Fibroblast of villous mesenchyme (primary cell): ENCODE measurements around the gene LOXL4. TPM values are rescaled to one million over a fixed set of nuclear protein-coding genes. Genes with fewer than 3 reads are reported as not detected.

ENCODE experiments used
- DNase-seq: peaks from one replicate; pipeline ENCODE4 v3.0.0-alpha.2; 2010; ENCODE audit warnings: low read depth
- H3K4me3 ChIP-seq: 2 replicates; pipeline ENCODE4 v1.5.1; 2011; ENCODE audit warnings: low read depth, mild to moderate bottlenecking, low read length
- total RNA-seq: library from RNA; depleted of rRNA; stranded (reverse); fragments of >200 nt; gene quantifications from 2 replicates; pipeline ENCODE4 v1.2.3, GENCODE V29; 2012
- TF ChIP-seq, protein P1 (sequence below): IDR thresholded peaks from 2 replicates; pipeline ENCODE4 v1.5.1; 2012; ENCODE audit warnings: low read depth, mild to moderate bottlenecking, low read length; ENCODE audit not compliant: insufficient read depth

LOXL4 gene
- total RNA-seq, 1 donor, result 67.8 TPM

DNA sequence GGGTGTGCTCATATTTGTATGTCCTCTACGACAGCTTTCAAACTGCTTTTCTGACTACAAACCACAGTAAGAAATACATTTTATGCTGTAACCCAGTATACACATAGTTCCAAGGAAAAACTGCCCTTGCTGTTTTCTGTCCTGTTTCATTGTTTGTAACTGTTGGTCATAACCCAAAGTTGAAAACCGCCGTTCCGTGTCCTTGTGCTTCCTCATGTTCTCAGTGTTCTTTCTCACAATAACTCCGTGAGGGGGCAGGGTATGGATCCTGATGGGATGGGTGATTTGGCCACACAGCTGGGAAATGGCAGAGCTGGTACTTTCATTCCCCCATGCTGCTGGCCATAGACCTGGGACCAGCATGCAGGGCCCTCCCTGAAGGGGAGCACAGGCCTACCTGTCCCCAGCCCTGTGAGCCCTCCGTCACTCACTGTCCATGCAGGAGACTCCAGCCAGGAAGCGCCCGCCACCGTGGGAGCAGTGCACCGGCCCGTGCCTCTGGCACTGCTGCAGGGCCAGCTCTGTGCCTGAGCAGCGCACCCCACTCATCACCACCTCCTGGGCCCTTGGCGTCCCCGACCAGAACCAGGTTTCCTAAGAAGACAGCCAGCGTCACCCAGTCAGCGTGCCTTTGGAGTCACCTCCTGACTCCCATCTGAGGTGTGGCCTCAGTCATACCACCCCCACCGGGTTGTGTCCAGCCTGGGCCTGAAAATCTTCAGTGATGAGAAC is 12.7 kb downstream of the LOXL4 start:
- TF ChIP-seq, protein P1, sequence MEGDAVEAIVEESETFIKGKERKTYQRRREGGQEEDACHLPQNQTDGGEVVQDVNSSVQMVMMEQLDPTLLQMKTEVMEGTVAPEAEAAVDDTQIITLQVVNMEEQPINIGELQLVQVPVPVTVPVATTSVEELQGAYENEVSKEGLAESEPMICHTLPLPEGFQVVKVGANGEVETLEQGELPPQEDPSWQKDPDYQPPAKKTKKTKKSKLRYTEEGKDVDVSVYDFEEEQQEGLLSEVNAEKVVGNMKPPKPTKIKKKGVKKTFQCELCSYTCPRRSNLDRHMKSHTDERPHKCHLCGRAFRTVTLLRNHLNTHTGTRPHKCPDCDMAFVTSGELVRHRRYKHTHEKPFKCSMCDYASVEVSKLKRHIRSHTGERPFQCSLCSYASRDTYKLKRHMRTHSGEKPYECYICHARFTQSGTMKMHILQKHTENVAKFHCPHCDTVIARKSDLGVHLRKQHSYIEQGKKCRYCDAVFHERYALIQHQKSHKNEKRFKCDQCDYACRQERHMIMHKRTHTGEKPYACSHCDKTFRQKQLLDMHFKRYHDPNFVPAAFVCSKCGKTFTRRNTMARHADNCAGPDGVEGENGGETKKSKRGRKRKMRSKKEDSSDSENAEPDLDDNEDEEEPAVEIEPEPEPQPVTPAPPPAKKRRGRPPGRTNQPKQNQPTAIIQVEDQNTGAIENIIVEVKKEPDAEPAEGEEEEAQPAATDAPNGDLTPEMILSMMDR, result no peak
- no peak for DNase-seq
- no peak overlapping the region for H3K4me3 ChIP-seq

DNA sequence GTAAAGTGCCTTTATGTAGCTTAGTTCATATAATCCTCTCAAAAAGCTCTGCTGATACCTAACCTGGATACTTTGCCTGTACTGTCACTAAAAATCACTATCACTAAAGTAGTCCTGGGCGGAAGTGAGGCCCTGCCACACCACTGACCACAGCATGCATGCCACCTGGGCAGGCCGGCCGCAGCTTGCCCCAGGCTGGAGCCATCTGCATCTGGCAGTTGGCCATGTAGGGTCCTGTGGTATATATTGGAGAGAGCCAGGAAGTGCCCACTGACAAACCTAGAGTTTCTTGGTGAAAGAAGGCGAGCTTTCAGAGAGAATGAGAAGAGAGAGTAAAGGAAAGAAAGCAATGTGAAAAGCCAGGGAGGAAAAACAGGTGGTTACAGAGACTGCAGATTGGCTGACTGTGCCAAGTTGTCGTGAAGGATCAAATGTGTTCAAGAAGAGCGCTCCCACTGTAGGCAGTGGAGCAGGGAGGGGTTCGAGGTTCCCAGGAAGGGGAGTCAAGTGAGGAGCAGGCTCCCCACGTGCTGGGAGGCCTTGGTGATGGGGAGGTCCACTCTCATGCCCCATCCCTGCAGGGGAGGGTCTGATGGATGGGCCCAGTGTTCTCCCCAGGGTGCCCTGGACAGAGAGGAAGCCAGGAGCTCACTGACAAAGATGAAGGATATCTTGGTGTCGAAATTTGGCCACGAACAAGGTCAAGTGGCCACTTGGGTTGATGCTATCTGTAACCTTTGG is 13.6 kb downstream of the LOXL4 start:
- TF ChIP-seq, protein P1, result no peak
- H3K4me3 ChIP-seq, result no peak overlapping the region
- no peak for DNase-seq

DNA sequence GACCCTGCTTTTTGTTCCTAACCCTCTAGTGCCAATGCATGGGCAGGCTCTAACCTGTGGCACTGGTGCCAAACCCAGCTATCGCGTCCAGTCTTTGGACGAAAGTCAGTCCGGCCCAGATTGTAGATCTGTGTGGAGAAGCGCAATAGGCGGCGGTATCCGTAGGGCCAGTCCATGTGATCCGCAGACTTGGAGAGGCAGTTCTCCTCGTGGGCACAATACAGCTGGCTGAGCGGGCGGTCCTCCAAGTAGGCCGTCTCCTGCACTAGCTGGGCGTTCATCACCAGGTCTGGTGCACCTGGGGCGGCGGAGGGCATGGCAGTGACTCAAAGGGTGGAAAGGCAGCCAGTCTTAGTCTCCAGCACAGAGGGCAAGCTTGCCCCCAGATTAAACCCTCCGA is 14.5 kb downstream of the LOXL4 start:
- TF ChIP-seq, protein P1, result no peak
- DNase-seq, result no peak
- no peak overlapping the region for H3K4me3 ChIP-seq

DNA sequence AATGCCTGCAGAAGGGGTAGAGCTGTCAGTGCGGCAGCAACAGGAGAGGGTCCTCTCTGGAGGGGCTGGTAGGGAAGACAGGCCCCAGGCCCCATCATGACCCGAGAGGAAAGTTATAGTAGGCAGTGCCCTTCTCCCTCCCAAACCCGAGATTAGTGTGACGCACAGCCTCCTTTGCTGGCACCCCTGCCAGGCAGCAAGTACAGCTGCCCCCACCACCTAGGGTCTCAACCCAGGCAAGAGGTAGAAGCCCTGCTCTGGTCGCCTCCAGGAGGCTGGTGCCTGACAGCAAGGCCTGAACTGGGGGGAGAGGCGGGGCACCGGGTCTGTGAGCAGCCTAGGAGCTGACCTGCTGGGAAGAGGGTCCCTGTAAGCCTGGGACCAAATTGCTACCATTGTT is 15.5 kb downstream of the LOXL4 start:
- TF ChIP-seq, protein P1, result no peak
- DNase-seq, result no peak
- H3K4me3 ChIP-seq, result no peak overlapping the region

DNA sequence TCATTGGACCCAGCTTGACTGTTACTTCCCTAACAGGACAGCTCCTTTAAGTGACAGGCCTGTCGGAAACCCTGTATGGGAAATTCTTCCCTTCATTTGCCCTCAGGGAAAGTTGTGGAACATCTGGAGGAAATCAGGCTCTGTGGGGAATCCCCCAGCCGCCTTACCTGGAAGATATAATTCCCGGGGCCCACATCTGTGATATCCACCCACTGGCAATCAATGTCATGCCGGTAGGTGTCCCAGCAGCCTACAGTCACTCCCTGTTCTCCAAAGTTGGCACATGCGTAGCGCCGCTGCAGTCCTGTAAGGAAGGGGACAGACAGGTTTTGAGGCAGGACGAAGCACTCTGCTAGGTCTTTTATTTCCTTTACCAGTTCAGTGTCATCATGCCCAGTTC is 16.6 kb downstream of the LOXL4 start:
- no peak overlapping the region for H3K4me3 ChIP-seq
- no peak for DNase-seq
- TF ChIP-seq, protein P1, result no peak

DNA sequence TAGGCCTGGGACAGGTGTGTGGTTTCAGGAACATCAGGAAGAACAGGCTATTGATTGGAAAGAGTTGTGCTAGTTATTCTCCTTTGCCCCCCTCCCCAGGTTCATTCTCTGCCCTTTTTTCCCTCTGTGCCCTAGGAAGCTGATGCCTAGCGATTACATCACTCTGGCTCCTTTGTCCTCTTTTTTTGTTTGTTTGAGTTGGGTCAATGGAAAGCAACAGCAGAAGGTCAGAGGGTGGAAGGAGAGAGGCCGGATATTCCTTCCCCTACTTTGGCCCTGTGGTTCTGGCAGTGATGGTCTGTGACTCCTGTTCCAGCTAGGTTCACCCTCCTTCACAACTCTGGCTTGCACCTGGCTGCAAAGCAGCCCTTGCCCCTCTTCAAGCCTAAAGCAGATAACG is 18.9 kb downstream of the LOXL4 start:
- no peak for DNase-seq
- no peak overlapping the region for H3K4me3 ChIP-seq
- TF ChIP-seq, protein P1, result no peak
